Common myeloid progenitor, CD34-positive (primary cell): ENCODE data around the gene SLC38A8.

Experiments
- CTCF ChIA-PET: fragments of 350-600 bp; sonication (Branson Sonifier 250); formaldehyde crosslinking; loops from one replicate; lab custom pipeline; 2021; ENCODE audit warnings: antibody characterized with exemption; lab: Charles Lee
- POLR2A ChIA-PET: fragments of 350-600 bp; sonication (Branson Sonifier 250); formaldehyde crosslinking; loops from one replicate; lab custom pipeline; 2021; ENCODE audit warnings: antibody characterized with exemption; lab: Charles Lee
- DNase-seq, 3 donors: peaks; one replicate each; pipeline versions ENCODE4 v3.0.0 to v3.0.0-alpha.2; 2013
- H3K27ac ChIP-seq, 2 experiments: 1 replicate in 1 of 2; 2 replicates in 1 of 2; pipeline ENCODE4 v1.7.0; 2013; ENCODE audit warnings: inconsistent platforms in 2 of 2, low read length in 2 of 2, mild to moderate bottlenecking in 2 of 2, low read depth in 1 of 2, moderate library complexity in 1 of 2; ENCODE audit not compliant: severe bottlenecking in 2 of 2, insufficient read depth in 1 of 2, poor library complexity in 1 of 2
- H3K27me3 ChIP-seq, 5 experiments: replicated peaks in 2 of 5; 1 replicate in 3 of 5; 2 replicates in 2 of 5; pipeline versions ENCODE4 v1.6.1 to v1.7.0; 2013; ENCODE audit warnings: low read length in 4 of 5, mild to moderate bottlenecking in 2 of 5, moderate library complexity in 2 of 5, inconsistent platforms in 1 of 5; ENCODE audit not compliant: insufficient read depth in 5 of 5, control insufficient read depth in 4 of 5
- H3K36me3 ChIP-seq, 4 experiments: 1 replicate in 2 of 4; 2 replicates in 2 of 4; pipeline versions ENCODE4 v1.6.1 to v1.7.0; 2013; ENCODE audit warnings: low read length in 3 of 4, control low read depth in 1 of 4, mild to moderate bottlenecking in 1 of 4; ENCODE audit not compliant: control insufficient read depth in 4 of 4, insufficient read depth in 4 of 4
- H3K4me1 ChIP-seq, 4 experiments: 1 replicate in 3 of 4; 2 replicates in 1 of 4; pipeline versions ENCODE4 v1.6.1 to v1.7.1; 2013; ENCODE audit warnings: low read length in 3 of 4, mild to moderate bottlenecking in 3 of 4, control low read depth in 1 of 4, inconsistent platforms in 1 of 4, moderate library complexity in 1 of 4; ENCODE audit not compliant: control insufficient read depth in 4 of 4, insufficient read depth in 4 of 4; ENCODE audit errors: control extremely low read depth in 1 of 4
- H3K4me3 ChIP-seq, 7 experiments: 1 replicate in 4 of 7; 2 replicates in 3 of 7; pipeline versions ENCODE4 v1.5.1 to v1.7.0; 2013; ENCODE audit warnings: mild to moderate bottlenecking in 7 of 7, low read length in 6 of 7, moderate library complexity in 6 of 7, inconsistent platforms in 2 of 7, low read depth in 2 of 7, control low read depth in 1 of 7; ENCODE audit not compliant: insufficient read depth in 4 of 7, control insufficient read depth in 1 of 7; ENCODE audit errors: extremely low read depth in 1 of 7
- H3K9me3 ChIP-seq, 5 experiments: 1 replicate in 4 of 5; 2 replicates in 1 of 5; pipeline versions ENCODE4 v1.6.1 to v1.7.1; 2013; ENCODE audit warnings: low read length in 4 of 5, mild to moderate bottlenecking in 2 of 5, inconsistent platforms in 1 of 5, low read depth in 1 of 5, moderate library complexity in 1 of 5; ENCODE audit not compliant: control insufficient read depth in 4 of 5, insufficient read depth in 2 of 5; ENCODE audit errors: control extremely low read depth in 1 of 5
- WGBS: methylation state at CpG from one replicate; pipeline ENCODE4 v1.1.5; 2013; ENCODE audit not compliant: insufficient coverage; 5-methylcytosine and 5-hydroxymethylcytosine counted together

Gene SLC38A8

GRCh38 chr16:84026606-84027005 is 16.0 kb downstream of the SLC38A8 start:
- Histone ChIP-seq H3K4me1 (peaks cover 0 to 11% (median 9%) of the 10 kb centered on the region in 4 experiments), H3K27ac (no peak overlapping the region), H3K4me3 (no peak overlapping the region), H3K27me3 (peaks cover 0 to 88% (median 23%) of the 10 kb centered on the region in 5 experiments), H3K9me3 (peaks cover 0 to 21% (median 17%) of the 10 kb centered on the region in 5 experiments), H3K36me3 (no peaks in the 10 kb centered on the region)
- DNase-seq, result no peak
- POLR2A ChIA-PET, result no interaction called here
- 93% methylated on average over 8 of the region's 10 CpGs for WGBS
- CTCF ChIA-PET, result no interaction called here

DNA sequence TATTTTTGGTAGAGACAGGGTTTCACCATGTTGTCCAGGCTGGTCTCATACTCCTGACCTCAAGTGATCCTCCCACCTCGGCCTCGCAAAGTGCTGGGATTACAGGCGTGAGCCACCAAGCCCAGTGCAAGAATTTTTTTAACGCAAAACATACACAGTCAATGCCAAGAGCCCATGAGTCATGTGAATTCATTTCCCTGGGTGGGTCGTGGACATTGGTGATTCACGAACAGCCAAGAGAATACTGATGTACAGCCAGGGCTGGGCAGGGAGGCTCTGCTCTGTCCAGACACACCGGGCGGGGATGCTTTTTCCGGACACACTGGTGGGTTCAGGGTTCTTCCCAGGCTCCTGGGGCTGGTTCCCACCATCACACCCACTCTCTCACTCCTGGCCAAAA is 17.7 kb downstream of the SLC38A8 start:
- Histone ChIP-seq H3K27me3 (peaks cover 0 to 89% (median 21%) of the 10 kb centered on the region in 5 experiments), H3K27ac (no peak overlapping the region), H3K4me1 (peaks cover 0 to 11% (median 9%) of the 10 kb centered on the region in 4 experiments), H3K36me3 (no peaks in the 10 kb centered on the region), H3K4me3 (no peak overlapping the region), H3K9me3 (peaks cover 0 to 29% (median 22%) of the 10 kb centered on the region in 5 experiments)
- no peak for DNase-seq
- WGBS, result 91% methylated on average over 9 of the region's 9 CpGs
- ChIA-PET CTCF (no interaction called here), POLR2A (no interaction called here)

GRCh38 chr16:84022644-84023043 is 20.0 kb downstream of the SLC38A8 start:
- 73% methylated on average over 7 of the region's 11 CpGs for WGBS
- Histone ChIP-seq H3K4me1 (no peaks in the 10 kb centered on the region), H3K27ac (no peak overlapping the region), H3K4me3 (no peak overlapping the region), H3K9me3 (peaks cover 0 to 45% (median 33%) of the 10 kb centered on the region in 5 experiments), H3K27me3 (peaks cover 2 to 99% (median 20%) of the 10 kb centered on the region in 5 experiments), H3K36me3 (no peaks in the 10 kb centered on the region)
- POLR2A ChIA-PET, result no interaction called here
- CTCF ChIA-PET, result no interaction called here
- no peak for DNase-seq

- POLR2A ChIA-PET, result no interaction called here
- CTCF ChIA-PET, result no interaction called here
- DNase-seq, result no peak
Measured at GRCh38 chr16:84021488-84021887, 21.1 kb downstream of the SLC38A8 start.

DNA sequence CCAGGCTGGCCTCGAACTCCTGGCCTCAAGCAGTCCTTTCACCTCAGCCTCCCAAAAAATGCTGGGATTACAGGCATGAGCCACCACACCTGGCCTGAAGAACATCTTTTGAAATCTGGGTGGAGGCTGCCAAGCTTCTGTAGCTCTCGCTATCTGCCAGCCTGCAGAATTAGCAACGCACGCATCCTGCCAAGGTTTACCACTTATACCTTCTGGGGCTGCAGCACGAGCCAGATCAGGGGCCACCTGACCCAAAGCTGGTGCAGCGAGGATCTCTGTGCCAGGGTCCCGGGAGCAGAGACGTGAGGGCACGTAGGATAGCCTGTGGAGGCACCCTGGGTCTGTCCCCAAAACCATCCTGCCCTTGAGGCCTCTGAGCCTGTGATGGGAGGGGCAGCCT is 22.2 kb downstream of the SLC38A8 start:
- peaks cover 3 to 99% (median 15%) of the 10 kb centered on the region in 5 experiments for H3K27me3 ChIP-seq
- no peak overlapping the region for H3K27ac ChIP-seq
- 98% methylated on average over 9 of the region's 9 CpGs for WGBS
- H3K4me1 ChIP-seq, result no peaks in the 10 kb centered on the region
- ChIA-PET CTCF (interaction anchor here (1.4 kb wide), 1 partner anchor 18 kb away, joined by 3 read pairs; no protein-coding TSS in a partner anchor), POLR2A (no interaction called here)
- H3K9me3 ChIP-seq, result peaks cover 0 to 47% (median 35%) of the 10 kb centered on the region in 5 experiments
- no peak overlapping the region for H3K4me3 ChIP-seq
- H3K36me3 ChIP-seq, result no peaks in the 10 kb centered on the region
- no peak for DNase-seq

More at GRCh38 chr16:84021488-84021887, 21.1 kb downstream of the SLC38A8 start:
- WGBS, result 95% methylated on average over 2 of the region's 5 CpGs
- Histone ChIP-seq H3K27ac (no peak overlapping the region), H3K9me3 (peaks cover 0 to 47% (median 35%) of the 10 kb centered on the region in 5 experiments), H3K36me3 (no peaks in the 10 kb centered on the region), H3K4me3 (no peak overlapping the region), H3K27me3 (peaks cover 3 to 99% (median 18%) of the 10 kb centered on the region in 5 experiments), H3K4me1 (no peaks in the 10 kb centered on the region)

DNA sequence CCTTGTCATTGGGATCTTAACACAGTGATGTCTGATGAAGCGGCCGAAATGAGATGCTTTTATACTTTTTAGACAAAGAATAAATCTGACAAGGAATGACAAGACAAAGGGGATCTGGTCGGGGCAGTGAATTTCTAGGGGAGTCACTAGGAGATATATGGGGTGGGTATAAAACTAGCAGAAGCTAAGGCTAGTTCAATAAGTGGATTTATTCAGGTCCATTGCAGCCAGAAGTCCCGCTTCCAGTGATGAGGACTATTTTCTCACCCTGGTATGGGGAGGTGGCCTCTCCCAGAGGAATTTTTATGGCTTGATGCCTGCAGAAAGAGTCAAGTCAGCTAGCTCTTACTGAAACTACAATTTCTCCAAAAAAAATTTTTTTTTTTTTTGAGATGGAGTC is 23.9 kb downstream of the SLC38A8 start:
- CTCF ChIA-PET, result no interaction called here
- no peak overlapping the region for H3K4me3 ChIP-seq

GRCh38 chr16:84016477-84016876 is 26.1 kb downstream of the SLC38A8 start:
- Histone ChIP-seq H3K4me1 (peaks cover 0 to 6% (median 1%) of the 10 kb centered on the region in 4 experiments), H3K27me3 (peaks cover 3 to 98% (median 16%) of the 10 kb centered on the region in 5 experiments), H3K36me3 (no peaks in the 10 kb centered on the region), H3K27ac (no peak overlapping the region), H3K4me3 (no peak overlapping the region), H3K9me3 (peaks cover 0 to 37% (median 30%) of the 10 kb centered on the region in 5 experiments)
- CTCF ChIA-PET, result no interaction called here
- POLR2A ChIA-PET, result no interaction called here
- 95% methylated on average over 12 of the region's 12 CpGs for WGBS
- no peak for DNase-seq

More for the DNA sequence above, 23.9 kb downstream of the SLC38A8 start:
- peaks cover 0 to 6% (median 1%) of the 10 kb centered on the region in 4 experiments for H3K4me1 ChIP-seq
- peaks cover 0 to 47% (median 35%) of the 10 kb centered on the region in 5 experiments for H3K9me3 ChIP-seq
- POLR2A ChIA-PET, result no interaction called here
- H3K27me3 ChIP-seq, result peaks cover 3 to 98% (median 15%) of the 10 kb centered on the region in 5 experiments
- no peaks in the 10 kb centered on the region for H3K36me3 ChIP-seq
- no peak for DNase-seq
- H3K27ac ChIP-seq, result no peak overlapping the region
- 100% methylated on average over 4 of the region's 4 CpGs for WGBS
